GM08714 (cell line): ENCODE measurements around the gene FRYL.
"Not testable (repeated sequence)": the region's sequence is repeated elsewhere in the genome, so short reads cannot be mapped to it uniquely, and the experiment has no call there.

Experiments
- H3K4me3 ChIP-seq: fragments of 200-500 bp; sonication (Bioruptor generic); 2 replicates; pipeline ENCODE4 v1.5.1; 2014; ENCODE audit warnings: mild to moderate bottlenecking, low read length, inconsistent platforms
- ZNF274 ChIP-seq: IDR thresholded peaks from 2 replicates; pipeline ENCODE4 v1.6.1; 2012; ENCODE audit warnings: mild to moderate bottlenecking, low read depth, low read length

FRYL gene

GRCh38 chr4:48683784-48684666, 96.1 kb downstream of the FRYL start:
- no peak overlapping the region for H3K4me3 ChIP-seq
- TF ChIP-seq ZNF274, result no peak

- not testable (repeated sequence) for H3K4me3 ChIP-seq
Observed at GRCh38 chr4:48682870-48683269, 97.2 kb downstream of the FRYL start.

- H3K4me3 ChIP-seq, result no peak overlapping the region
- TF ChIP-seq ZNF274, result no peak
Observed at GRCh38 chr4:48681856-48682255, 98.2 kb downstream of the FRYL start.

GRCh38 chr4:48680848-48681568, 99.1 kb downstream of the FRYL start:
- TF ChIP-seq ZNF274, result no peak
- no peak overlapping the region for H3K4me3 ChIP-seq

- no peak overlapping the region for H3K4me3 ChIP-seq
- TF ChIP-seq ZNF274, result no peak
Observed at GRCh38 chr4:48673537-48673936, 106.5 kb downstream of the FRYL start.

- TF ChIP-seq ZNF274, result no peak
- no peak overlapping the region for H3K4me3 ChIP-seq
Observed at GRCh38 chr4:48670587-48670986, 109.5 kb downstream of the FRYL start.

GRCh38 chr4:48669086-48669485, 111.0 kb downstream of the FRYL start:
- TF ChIP-seq ZNF274, result no peak

GRCh38 chr4:48668254-48669017, 111.6 kb downstream of the FRYL start:
- no peak overlapping the region for H3K4me3 ChIP-seq
- no peak for TF ChIP-seq ZNF274

More at GRCh38 chr4:48669086-48669485, 111.0 kb downstream of the FRYL start:
- H3K4me3 ChIP-seq, result no peak overlapping the region

GRCh38 chr4:48667148-48667547, 112.9 kb downstream of the FRYL start:
- H3K4me3 ChIP-seq, result no peak overlapping the region
- TF ChIP-seq ZNF274, result no peak

GRCh38 chr4:48665555-48666186, 114.4 kb downstream of the FRYL start:
- no peak for TF ChIP-seq ZNF274
- no peak overlapping the region for H3K4me3 ChIP-seq

- no peak for TF ChIP-seq ZNF274
Observed at GRCh38 chr4:48664938-48665337, 115.1 kb downstream of the FRYL start.

GRCh38 chr4:48661391-48661790, 118.7 kb downstream of the FRYL start:
- H3K4me3 ChIP-seq, result no peak overlapping the region
- no peak for TF ChIP-seq ZNF274

More at GRCh38 chr4:48664938-48665337, 115.1 kb downstream of the FRYL start:
- no peak overlapping the region for H3K4me3 ChIP-seq

- TF ChIP-seq ZNF274, result no peak
- H3K4me3 ChIP-seq, result no peak overlapping the region
Observed at GRCh38 chr4:48660347-48660746, 119.7 kb downstream of the FRYL start.
